Naive thymus-derived CD4-positive, alpha-beta T cell (primary cell): ENCODE measurements around the gene ROBO4. TPM values are rescaled to one million over a fixed set of nuclear protein-coding genes. Genes with fewer than 3 reads are reported as not detected.

Source experiments
- ATAC-seq: fragments of 150-1000 bp; cut with Tn5 transposase; 2 replicates; pipeline ENCODE4 v1.10.0; 2021; ENCODE audit warnings: mild to moderate bottlenecking, moderate library complexity
- CTCF ChIA-PET: fragments of 350-600 bp; sonication (Branson Sonifier 250); formaldehyde crosslinking; loops from one replicate; lab custom pipeline; 2021; ENCODE audit warnings: antibody characterized with exemption; lab: Charles Lee
- POLR2A ChIA-PET: fragments of 350-600 bp; sonication (Branson Sonifier 250); formaldehyde crosslinking; loops from one replicate; lab custom pipeline; 2021; ENCODE audit warnings: antibody characterized with exemption, inconsistent platforms; lab: Charles Lee
- DNase-seq, 9 donors: peaks; one replicate each; pipeline versions ENCODE4 v3.0.0 to v3.0.0-alpha.2; 2020 to 2022; ENCODE audit warnings: mixed read lengths in 1 of 9
- H3K27ac ChIP-seq: one replicate; pipeline ENCODE4 v1.7.0; 2013; ENCODE audit warnings: mild to moderate bottlenecking, low read depth, low read length, moderate library complexity
- H3K27me3 ChIP-seq, 2 donors: one replicate each; pipeline ENCODE4 v1.7.0; 2013; ENCODE audit warnings: low read length in 2 of 2, mild to moderate bottlenecking in 2 of 2, moderate library complexity in 2 of 2; ENCODE audit not compliant: control insufficient read depth in 2 of 2, insufficient read depth in 2 of 2
- H3K36me3 ChIP-seq, 3 experiments: 1 replicate in 2 of 3; 2 replicates in 1 of 3; pipeline ENCODE4 v1.7.0; 2013; ENCODE audit warnings: low read length in 3 of 3, mild to moderate bottlenecking in 3 of 3, moderate library complexity in 1 of 3; ENCODE audit not compliant: insufficient read depth in 3 of 3, control insufficient read depth in 2 of 3
- H3K4me1 ChIP-seq, 2 donors: one replicate each; pipeline ENCODE4 v1.7.0; 2013; ENCODE audit warnings: low read length in 2 of 2, mild to moderate bottlenecking in 2 of 2, moderate library complexity in 1 of 2; ENCODE audit not compliant: control insufficient read depth in 2 of 2, insufficient read depth in 2 of 2
- H3K4me3 ChIP-seq: 2 replicates; pipeline ENCODE4 v1.7.0; 2013; ENCODE audit warnings: mild to moderate bottlenecking, low read length
- H3K9me3 ChIP-seq, 3 experiments: 1 replicate in 2 of 3; 2 replicates in 1 of 3; pipeline ENCODE4 v1.7.0; 2013; ENCODE audit warnings: low read length in 3 of 3; ENCODE audit not compliant: control insufficient read depth in 2 of 3
- H3K27ac Mint-ChIP-seq, 9 donors: one replicate each; pipeline ENCODE4 v1.8.0; 2020 to 2022; ENCODE audit warnings: mixed read lengths in 9 of 9, mild to moderate bottlenecking in 8 of 9, moderate library complexity in 5 of 9, inconsistent platforms in 2 of 9
- H3K27me3 Mint-ChIP-seq, 5 donors: one replicate each; pipeline ENCODE4 v1.8.0; 2021 to 2022; ENCODE audit warnings: mixed read lengths in 5 of 5, mild to moderate bottlenecking in 1 of 5
- H3K36me3 Mint-ChIP-seq, 5 donors: one replicate each; pipeline ENCODE4 v1.8.0; 2020 to 2022; ENCODE audit warnings: mixed read lengths in 5 of 5, mild to moderate bottlenecking in 3 of 5, inconsistent platforms in 1 of 5
- H3K4me1 Mint-ChIP-seq, 7 donors: one replicate each; pipeline ENCODE4 v1.8.0; 2020 to 2022; ENCODE audit warnings: mixed read lengths in 7 of 7, mild to moderate bottlenecking in 3 of 7, inconsistent platforms in 1 of 7
- H3K4me3 Mint-ChIP-seq, 10 donors: one replicate each; pipeline ENCODE4 v1.8.0; 2020 to 2022; ENCODE audit warnings: mild to moderate bottlenecking in 10 of 10, mixed read lengths in 10 of 10, moderate library complexity in 6 of 10, inconsistent platforms in 2 of 10
- H3K9me3 Mint-ChIP-seq, 11 donors: one replicate each; pipeline ENCODE4 v1.8.0; 2020 to 2022; ENCODE audit warnings: mixed read lengths in 11 of 11, mild to moderate bottlenecking in 4 of 11, inconsistent platforms in 1 of 11, moderate library complexity in 1 of 11
- intact Hi-C, 2 donors: fragments of 100-400 bp; cut with micrococcal nuclease; formaldehyde crosslinking; loops; one replicate each; pipeline ENCODE4 v1.15.1; 2023
- polyA plus RNA-seq, 2 donors: library from polyadenylated mRNA; unstranded; fragments of 300-500 nt; fragmentation: Illumina TruSeq; gene quantifications; one replicate each; pipeline ENCODE4 v1.2.3, GENCODE V29; 2021
- total RNA-seq, 6 experiments: library from RNA in 5 of 6; stranded (reverse) in 5 of 6; gene quantifications; 1 replicate in 5 of 6; 2 replicates in 1 of 6; pipeline ENCODE4 v1.2.3 and lab custom pipeline; 2021 to 2026

ROBO4 gene
- total and polyA plus RNA-seq, 7 experiments from 2014 or later: 0.04 to 0.29 (median 0.19) TPM; not detected in 4

- intact Hi-C loops: no loop called here
- no peaks in the 10 kb centered on the region for H3K9me3 ChIP-seq
- H3K27me3 Mint-ChIP-seq: peaks cover 68 to 92% (median 83%) of the 10 kb centered on the region in 5 donors
- no peak overlapping the region for H3K27ac Mint-ChIP-seq
- no peak for ATAC-seq
- no peaks in the 10 kb centered on the region for H3K4me1 ChIP-seq
- no peak overlapping the region for H3K4me3 ChIP-seq
- H3K4me1 Mint-ChIP-seq: peaks cover 9 to 38% (median 20%) of the 10 kb centered on the region in 7 donors
- peaks cover 0 to 5% (median 0%) of the 10 kb centered on the region in 11 donors for H3K9me3 Mint-ChIP-seq
- no peak for DNase-seq
- H3K4me3 Mint-ChIP-seq: peak overlapping the region in 3 of 10 donors; percentile 12 to 75 (median 66)
- H3K27me3 ChIP-seq: peaks cover 22 to 34% of the 10 kb centered on the region in 2 donors
- H3K36me3 ChIP-seq: no peaks in the 10 kb centered on the region
- no peak overlapping the region for H3K27ac ChIP-seq
- POLR2A ChIA-PET: no interaction called here
- CTCF ChIA-PET: no interaction called here
- H3K36me3 Mint-ChIP-seq: no peaks in the 10 kb centered on the region
Measured at GRCh38 chr11:124840666-124841065, 57.0 kb downstream of the ROBO4 start.

DNA sequence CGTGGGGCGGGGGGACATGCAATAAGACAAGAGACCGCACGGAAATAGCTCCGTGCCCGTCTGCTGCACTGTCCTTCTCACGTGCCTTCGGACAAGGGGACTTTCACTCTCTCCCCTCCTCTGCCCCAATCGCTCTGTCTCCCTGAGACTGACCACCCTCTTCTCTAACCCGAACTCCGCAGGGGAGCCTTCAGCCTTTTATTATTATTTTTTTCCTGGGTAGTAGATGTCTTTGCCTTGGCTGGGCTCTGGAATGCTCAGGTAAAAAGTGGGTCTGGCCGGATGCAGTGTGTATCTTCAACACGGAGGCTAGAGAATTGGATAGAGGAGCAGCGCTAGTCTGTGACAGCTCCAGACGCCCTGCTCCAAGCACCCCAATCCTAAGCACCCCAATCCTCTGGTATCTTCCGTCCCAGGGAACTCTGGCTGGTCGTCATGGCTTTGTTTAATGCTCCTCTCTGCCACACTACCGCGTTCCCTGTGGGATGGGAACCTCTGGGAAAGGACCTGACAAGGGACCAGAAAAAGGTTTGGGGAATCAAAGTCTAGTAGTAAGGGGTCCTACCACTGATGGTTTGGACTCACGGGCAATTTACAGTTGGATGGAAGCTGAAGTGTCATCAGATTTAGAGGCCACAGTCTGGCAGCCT, 57.6 kb downstream of the ROBO4 start:
- no peak overlapping the region for H3K27ac ChIP-seq
- ChIA-PET POLR2A (interaction anchor here (0.7 kb wide), 1 partner anchor 171 kb away, joined by 4 read pairs; no protein-coding TSS in a partner anchor), CTCF (interaction anchor here (1.0 kb wide), 1 partner anchor 42 kb away, joined by 4 read pairs; no protein-coding TSS in a partner anchor)
- H3K4me3 ChIP-seq: no peak overlapping the region
- H3K27me3 ChIP-seq: peaks cover 20 to 34% of the 10 kb centered on the region in 2 donors
- intact Hi-C loops: loop anchor here (5.0 kb wide), 2 partner anchors 423 to 768 kb away; no protein-coding TSS in a partner anchor
- H3K36me3 ChIP-seq: no peaks in the 10 kb centered on the region
- no peak overlapping the region for H3K27ac Mint-ChIP-seq
- peaks cover 9 to 37% (median 20%) of the 10 kb centered on the region in 7 donors for H3K4me1 Mint-ChIP-seq
- peak in 1 of 9 donors; percentile 16 for DNase-seq
- no peaks in the 10 kb centered on the region for H3K36me3 Mint-ChIP-seq
- ATAC-seq: no peak
- H3K27me3 Mint-ChIP-seq: peaks cover 63 to 89% (median 81%) of the 10 kb centered on the region in 5 donors
- H3K4me3 Mint-ChIP-seq: peak overlapping the region; percentile 16 to 75 (median 68)
- peaks cover 0 to 5% (median 0%) of the 10 kb centered on the region in 11 donors for H3K9me3 Mint-ChIP-seq
- H3K4me1 ChIP-seq: no peaks in the 10 kb centered on the region
- no peaks in the 10 kb centered on the region for H3K9me3 ChIP-seq

- Histone ChIP-seq H3K4me1 (no peaks in the 10 kb centered on the region), H3K27ac (no peak overlapping the region), H3K9me3 (no peaks in the 10 kb centered on the region), H3K4me3 (no peak overlapping the region), H3K27me3 (peaks cover 18 to 28% of the 10 kb centered on the region in 2 donors), H3K36me3 (no peaks in the 10 kb centered on the region)
- H3K27me3 Mint-ChIP-seq: peaks cover 55 to 88% (median 73%) of the 10 kb centered on the region in 5 donors
- H3K4me3 Mint-ChIP-seq: peak overlapping the region in 9 of 10 donors; percentile 39 to 75 (median 69)
- ChIA-PET POLR2A (interaction anchor here (0.7 kb wide), 1 partner anchor 170 kb away, joined by 4 read pairs; no protein-coding TSS in a partner anchor), CTCF (interaction anchor here (1.0 to 2.0 kb wide), 3 partner anchors 42 to 195 kb away, joined by 4 to 8 read pairs (median 6); no protein-coding TSS in a partner anchor)
- H3K9me3 Mint-ChIP-seq: peaks cover 0 to 5% (median 0%) of the 10 kb centered on the region in 11 donors
- peaks cover 9 to 32% (median 20%) of the 10 kb centered on the region in 7 donors for H3K4me1 Mint-ChIP-seq
- H3K36me3 Mint-ChIP-seq: no peaks in the 10 kb centered on the region
- intact Hi-C loops: loop anchor here (5.0 kb wide), 2 partner anchors 422 to 767 kb away; no protein-coding TSS in a partner anchor
- ATAC-seq (no peak), DNase-seq (peak in 1 of 9 donors; percentile 12)
- H3K27ac Mint-ChIP-seq: no peak overlapping the region
Measured at GRCh38 chr11:124839128-124839971, 58.3 kb downstream of the ROBO4 start.

GRCh38 chr11:124838805-124839127, 58.9 kb downstream of the ROBO4 start:
- H3K9me3 ChIP-seq: no peaks in the 10 kb centered on the region
- H3K27ac Mint-ChIP-seq: no peak overlapping the region
- POLR2A ChIA-PET: interaction anchor here (0.9 to 1.2 kb wide), 3 partner anchors 115 to 170 kb away, joined by 3 to 4 read pairs (median 3); partner anchors contain the start of gene CCDC15
- CTCF ChIA-PET: interaction anchor here (1.1 to 6.8 kb wide), 8 partner anchors 38 to 211 kb away, joined by 3 to 58 read pairs (median 4); no protein-coding TSS in a partner anchor
- no peak for ATAC-seq
- peak overlapping the region in 7 of 10 donors; percentile 22 to 58 (median 47) for H3K4me3 Mint-ChIP-seq
- H3K4me1 Mint-ChIP-seq: peaks cover 9 to 32% (median 20%) of the 10 kb centered on the region in 7 donors
- intact Hi-C loops: loop anchor here (5.0 kb wide), 2 partner anchors 421 to 766 kb away; no protein-coding TSS in a partner anchor
- H3K36me3 Mint-ChIP-seq: no peaks in the 10 kb centered on the region
- no peaks in the 10 kb centered on the region for H3K36me3 ChIP-seq
- H3K27me3 ChIP-seq: peaks cover 18 to 23% of the 10 kb centered on the region in 2 donors
- H3K4me3 ChIP-seq: no peak overlapping the region
- no peak for DNase-seq
- H3K4me1 ChIP-seq: no peaks in the 10 kb centered on the region
- H3K27me3 Mint-ChIP-seq: peaks cover 55 to 86% (median 67%) of the 10 kb centered on the region in 5 donors
- H3K27ac ChIP-seq: no peak overlapping the region
- H3K9me3 Mint-ChIP-seq: peaks cover 0 to 5% (median 0%) of the 10 kb centered on the region in 11 donors

DNA sequence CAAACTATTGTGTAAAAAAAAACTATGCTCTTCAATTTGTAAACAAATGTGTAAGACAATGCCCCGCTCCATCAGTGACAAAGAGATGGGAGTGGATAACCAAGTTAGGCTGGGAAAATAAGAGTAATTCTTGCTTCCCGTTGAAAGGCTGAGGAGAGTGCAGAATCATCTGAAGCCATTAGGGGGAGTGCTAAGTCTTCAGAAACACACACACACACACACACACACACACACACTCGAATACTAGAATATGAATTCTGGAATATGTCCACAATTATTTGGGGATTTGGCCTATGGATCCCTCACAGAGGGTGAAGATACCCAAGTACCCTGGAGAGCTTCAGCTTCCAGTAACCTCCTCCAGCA, 60.2 kb downstream of the ROBO4 start:
- ATAC-seq (peak; percentile 63), DNase-seq (peak in 5 of 9 donors; percentile 13 to 35 (median 33))
- no peaks in the 10 kb centered on the region for H3K36me3 Mint-ChIP-seq
- H3K9me3 Mint-ChIP-seq: peaks cover 0 to 5% (median 0%) of the 10 kb centered on the region in 11 donors
- no peaks in the 10 kb centered on the region for H3K36me3 ChIP-seq
- POLR2A ChIA-PET: interaction anchor here (0.8 to 0.9 kb wide), 3 partner anchors 39 to 731 kb away, joined by 3 read pairs; no protein-coding TSS in a partner anchor
- CTCF ChIA-PET: interaction anchor here (0.6 to 6.8 kb wide), 15 partner anchors 9 to 220 kb away, joined by 3 to 58 read pairs (median 4); no protein-coding TSS in a partner anchor
- no peak overlapping the region for H3K27ac ChIP-seq
- H3K4me1 ChIP-seq: no peaks in the 10 kb centered on the region
- no peak overlapping the region for H3K4me3 ChIP-seq
- intact Hi-C loops: loop anchor here (1.0 to 5.0 kb wide), 11 partner anchors 29 to 765 kb away; partner anchors contain the start of gene MSANTD2 (in 2 of the 2)
- no peaks in the 10 kb centered on the region for H3K9me3 ChIP-seq
- H3K27me3 Mint-ChIP-seq: peaks cover 58 to 85% (median 67%) of the 10 kb centered on the region in 5 donors
- H3K4me1 Mint-ChIP-seq: peaks cover 9 to 25% (median 16%) of the 10 kb centered on the region in 7 donors
- H3K27ac Mint-ChIP-seq: peak overlapping the region in 1 of 9 donors; percentile 35
- H3K4me3 Mint-ChIP-seq: peak overlapping the region in 6 of 10 donors; percentile 3 to 83 (median 74)
- H3K27me3 ChIP-seq: peaks cover 18 to 20% of the 10 kb centered on the region in 2 donors
